ENCODE data around the gene TMEM14B. TPM values are rescaled to one million over a fixed set of nuclear protein-coding genes. Genes with fewer than 3 reads are reported as not detected.

Gene TMEM14B
- total and polyA plus RNA-seq, 9 of the 15 experiments (the other 6 are each of a cell fraction or from before 2014, with no cell fraction given), result 174 to 862 (median 263) TPM

- no peak for TF ChIP-seq IRF9 (tag; IDR thresholded peaks at IDR 0.05)
- TF ChIP-seq ASH1L (IDR thresholded peaks at IDR 0.05; ENCODE audit: borderline replicate concordance, low read depth, partially characterized antibody), result no peak
- peak; percentile 52; the same call in 1 of the 2 replicates for TF ChIP-seq LCOR (CRISPR knock-in tag; IDR thresholded peaks at IDR 0.05)
- no peak for TF ChIP-seq TARDBP (IDR thresholded peaks at IDR 0.05)
- TF ChIP-seq AFF4 (CRISPR knock-in tag; IDR thresholded peaks at IDR 0.05), result no peak
- no peak for TF ChIP-seq MTA1 (IDR thresholded peaks at IDR 0.05; ENCODE audit: borderline replicate concordance)
- TF ChIP-seq BMI1 (IDR thresholded peaks at IDR 0.05; ENCODE audit: low read length), result no peak
- TF ChIP-seq CTBP1 (IDR thresholded peaks at IDR 0.05; ENCODE audit: borderline replicate concordance), result peak; percentile 91
These were observed 11.8 kb downstream of the TMEM14B start (continued) for GRCh38 chr6:10759312-10759839.
